Panc1 (cell line): ENCODE measurements around the gene CA5B. TPM values are rescaled to one million over a fixed set of nuclear protein-coding genes. Genes with fewer than 3 reads are reported as not detected.
A peak's percentile ranks its signal among the peaks of the same experiment; 100 is the strongest.

Source experiments
- ATAC-seq: fragments of 200-7000 bp; cut with Tn5 transposase; 2 replicates; pipeline ENCODE4 v1.9.1; 2020; ENCODE audit warnings: mild to moderate bottlenecking, moderate library complexity
- BruUV-seq: library from RNA; stranded (reverse); fragments of 400-500 nt; replicated peaks from 2 replicates; lab custom pipeline; 2021; lab: Mats Ljungman, UMichigan
- CTCF ChIA-PET: fragments of 300-600 bp; sonication (Branson Sonifier 250); formaldehyde crosslinking; loops from one replicate; lab custom pipeline; 2022; ENCODE audit warnings: antibody characterized with exemption; lab: Charles Lee
- POLR2A ChIA-PET: fragments of 300-600 bp; sonication (Branson Sonifier 250); formaldehyde crosslinking; loops from one replicate; lab custom pipeline; 2022; ENCODE audit warnings: antibody characterized with exemption; lab: Charles Lee
- DNase-seq: peaks from one replicate; pipeline ENCODE4 v3.0.0-alpha.2; 2010; ENCODE audit warnings: low read depth, low spot score
- H3K27ac ChIP-seq: 2 replicates; pipeline ENCODE4 v1.5.1; 2011; ENCODE audit warnings: mild to moderate bottlenecking, low read length, inconsistent platforms
- H3K27me3 ChIP-seq: fragments of 200-500 bp; sonication (Bioruptor generic); 2 replicates; pipeline ENCODE4 v1.6.0; 2014; ENCODE audit warnings: low read length, inconsistent platforms; ENCODE audit not compliant: control insufficient read depth, insufficient read depth
- H3K36me3 ChIP-seq: fragments of 200-500 bp; sonication (Bioruptor generic); 2 replicates; pipeline ENCODE4 v1.5.1; 2014; ENCODE audit warnings: inconsistent platforms, mild to moderate bottlenecking, low read length, moderate library complexity; ENCODE audit not compliant: control insufficient read depth, insufficient read depth
- H3K4me1 ChIP-seq: 2 replicates; pipeline ENCODE4 v1.5.1; 2011; ENCODE audit warnings: inconsistent platforms, mild to moderate bottlenecking, low read length, moderate library complexity; ENCODE audit not compliant: control insufficient read depth, insufficient read depth
- H3K4me3 ChIP-seq, 2 experiments: 2 replicates each; pipeline ENCODE4 v1.5.1; 2011 to 2012; ENCODE audit warnings: low read depth in 2 of 2, low read length in 2 of 2, mild to moderate bottlenecking in 2 of 2, inconsistent platforms in 1 of 2, moderate library complexity in 1 of 2
- H3K9me3 ChIP-seq: fragments of 200-500 bp; sonication (Bioruptor generic); 2 replicates; pipeline ENCODE4 v1.5.1; 2014; ENCODE audit warnings: low read depth, mild to moderate bottlenecking, inconsistent platforms, low read length, moderate library complexity; ENCODE audit not compliant: control insufficient read depth, insufficient read depth
- SIN3A ChIP-seq: IDR thresholded peaks from 2 replicates; pipeline ENCODE4 v1.6.1; 2012; ENCODE audit warnings: low read depth, mild to moderate bottlenecking, low read length, moderate library complexity, borderline replicate concordance; ENCODE audit not compliant: insufficient read depth
- TCF7L2 ChIP-seq: IDR thresholded peaks from 2 replicates; pipeline ENCODE4 v1.6.1; 2011; ENCODE audit warnings: mild to moderate bottlenecking, low read depth, low read length, inconsistent platforms
- in situ Hi-C: cut with HindIII; loops from 2 replicates; pipeline ENCODE4 v1.10.0; 2016; ENCODE audit warnings: low sequenced_read_pairs, low pct_unique_long_range_greater_than_20kb
- intact Hi-C: fragments of 100-400 bp; cut with micrococcal nuclease; formaldehyde crosslinking; loops from one replicate; pipeline ENCODE4 v1.10.0; 2022; ENCODE audit not compliant: unreplicated experiment
- total RNA-seq: library from RNA; stranded (reverse); gene quantifications from one replicate; pipeline ENCODE4 v1.2.1, GENCODE V29; 2021; ENCODE audit not compliant: unreplicated experiment
- TF ChIP-seq, protein P1 (sequence below), 2 experiments: IDR thresholded peaks; 2 replicates each; pipeline ENCODE4 v1.6.1; 2011 to 2012; ENCODE audit warnings: low read depth in 2 of 2, control low read depth in 1 of 2, low read length in 1 of 2, mild to moderate bottlenecking in 1 of 2, moderate library complexity in 1 of 2; ENCODE audit not compliant: insufficient read depth in 1 of 2
- TF ChIP-seq, protein P2 (sequence below): fragments of 450-650 bp; IDR thresholded peaks from 2 replicates; pipeline ENCODE4 v1.5.1; 2017; ENCODE audit warnings: mild to moderate bottlenecking

The CA5B gene
- total RNA-seq, 1 experiment from 2014 or later = 6.8 TPM

DNA sequence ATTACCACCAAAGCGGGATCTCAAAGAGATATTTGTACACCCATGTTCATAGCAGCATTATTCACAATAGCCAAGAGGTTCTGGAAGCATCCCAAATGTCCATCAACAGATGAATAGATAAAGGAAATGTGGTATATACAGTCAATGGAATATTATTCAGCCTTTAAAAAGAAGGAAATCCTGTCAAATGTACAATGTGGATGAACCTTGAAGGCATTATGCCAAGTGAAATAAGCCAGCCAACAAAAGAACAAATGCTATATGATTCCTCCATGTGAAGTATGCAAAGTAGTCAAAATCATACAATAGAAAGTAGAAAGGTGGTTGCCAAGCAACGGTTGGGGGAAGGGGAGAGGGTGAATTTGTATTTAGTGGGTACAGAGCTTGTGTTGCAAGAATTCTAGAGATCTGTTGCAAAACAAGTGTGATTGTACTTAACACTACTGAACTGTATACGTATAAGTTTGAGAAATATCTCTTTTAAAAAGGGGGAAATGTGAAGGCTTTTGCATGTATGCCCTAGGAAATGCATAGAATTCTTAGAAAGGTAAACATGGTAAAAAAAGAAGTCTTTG, 47.2 kb downstream of the CA5B start:
- no peak for ATAC-seq
- Histone ChIP-seq H3K27ac (no peak overlapping the region), H3K4me1 (no peaks in the 10 kb centered on the region), H3K36me3 (no peaks in the 10 kb centered on the region), H3K9me3 (no peaks in the 10 kb centered on the region), H3K4me3 (no peak overlapping the region), H3K27me3 (no peaks in the 10 kb centered on the region)
- BruUV-seq = TSS peak; percentile 64
- TF ChIP-seq, protein P1, sequence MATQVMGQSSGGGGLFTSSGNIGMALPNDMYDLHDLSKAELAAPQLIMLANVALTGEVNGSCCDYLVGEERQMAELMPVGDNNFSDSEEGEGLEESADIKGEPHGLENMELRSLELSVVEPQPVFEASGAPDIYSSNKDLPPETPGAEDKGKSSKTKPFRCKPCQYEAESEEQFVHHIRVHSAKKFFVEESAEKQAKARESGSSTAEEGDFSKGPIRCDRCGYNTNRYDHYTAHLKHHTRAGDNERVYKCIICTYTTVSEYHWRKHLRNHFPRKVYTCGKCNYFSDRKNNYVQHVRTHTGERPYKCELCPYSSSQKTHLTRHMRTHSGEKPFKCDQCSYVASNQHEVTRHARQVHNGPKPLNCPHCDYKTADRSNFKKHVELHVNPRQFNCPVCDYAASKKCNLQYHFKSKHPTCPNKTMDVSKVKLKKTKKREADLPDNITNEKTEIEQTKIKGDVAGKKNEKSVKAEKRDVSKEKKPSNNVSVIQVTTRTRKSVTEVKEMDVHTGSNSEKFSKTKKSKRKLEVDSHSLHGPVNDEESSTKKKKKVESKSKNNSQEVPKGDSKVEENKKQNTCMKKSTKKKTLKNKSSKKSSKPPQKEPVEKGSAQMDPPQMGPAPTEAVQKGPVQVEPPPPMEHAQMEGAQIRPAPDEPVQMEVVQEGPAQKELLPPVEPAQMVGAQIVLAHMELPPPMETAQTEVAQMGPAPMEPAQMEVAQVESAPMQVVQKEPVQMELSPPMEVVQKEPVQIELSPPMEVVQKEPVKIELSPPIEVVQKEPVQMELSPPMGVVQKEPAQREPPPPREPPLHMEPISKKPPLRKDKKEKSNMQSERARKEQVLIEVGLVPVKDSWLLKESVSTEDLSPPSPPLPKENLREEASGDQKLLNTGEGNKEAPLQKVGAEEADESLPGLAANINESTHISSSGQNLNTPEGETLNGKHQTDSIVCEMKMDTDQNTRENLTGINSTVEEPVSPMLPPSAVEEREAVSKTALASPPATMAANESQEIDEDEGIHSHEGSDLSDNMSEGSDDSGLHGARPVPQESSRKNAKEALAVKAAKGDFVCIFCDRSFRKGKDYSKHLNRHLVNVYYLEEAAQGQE (IDR thresholded peaks at IDR 0.05; ENCODE audit: insufficient read depth in 1 of 2, low read depth in 2 of 2, low read length in 1 of 2) = no peak
- TF ChIP-seq, protein P2, sequence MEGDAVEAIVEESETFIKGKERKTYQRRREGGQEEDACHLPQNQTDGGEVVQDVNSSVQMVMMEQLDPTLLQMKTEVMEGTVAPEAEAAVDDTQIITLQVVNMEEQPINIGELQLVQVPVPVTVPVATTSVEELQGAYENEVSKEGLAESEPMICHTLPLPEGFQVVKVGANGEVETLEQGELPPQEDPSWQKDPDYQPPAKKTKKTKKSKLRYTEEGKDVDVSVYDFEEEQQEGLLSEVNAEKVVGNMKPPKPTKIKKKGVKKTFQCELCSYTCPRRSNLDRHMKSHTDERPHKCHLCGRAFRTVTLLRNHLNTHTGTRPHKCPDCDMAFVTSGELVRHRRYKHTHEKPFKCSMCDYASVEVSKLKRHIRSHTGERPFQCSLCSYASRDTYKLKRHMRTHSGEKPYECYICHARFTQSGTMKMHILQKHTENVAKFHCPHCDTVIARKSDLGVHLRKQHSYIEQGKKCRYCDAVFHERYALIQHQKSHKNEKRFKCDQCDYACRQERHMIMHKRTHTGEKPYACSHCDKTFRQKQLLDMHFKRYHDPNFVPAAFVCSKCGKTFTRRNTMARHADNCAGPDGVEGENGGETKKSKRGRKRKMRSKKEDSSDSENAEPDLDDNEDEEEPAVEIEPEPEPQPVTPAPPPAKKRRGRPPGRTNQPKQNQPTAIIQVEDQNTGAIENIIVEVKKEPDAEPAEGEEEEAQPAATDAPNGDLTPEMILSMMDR = no peak
- no peak for TF ChIP-seq TCF7L2
- ChIA-PET POLR2A (no interaction called here), CTCF (no interaction called here)
- DNase-seq = no peak
- in situ Hi-C loops (no loop called here), intact Hi-C loops (no loop called here)

DNA sequence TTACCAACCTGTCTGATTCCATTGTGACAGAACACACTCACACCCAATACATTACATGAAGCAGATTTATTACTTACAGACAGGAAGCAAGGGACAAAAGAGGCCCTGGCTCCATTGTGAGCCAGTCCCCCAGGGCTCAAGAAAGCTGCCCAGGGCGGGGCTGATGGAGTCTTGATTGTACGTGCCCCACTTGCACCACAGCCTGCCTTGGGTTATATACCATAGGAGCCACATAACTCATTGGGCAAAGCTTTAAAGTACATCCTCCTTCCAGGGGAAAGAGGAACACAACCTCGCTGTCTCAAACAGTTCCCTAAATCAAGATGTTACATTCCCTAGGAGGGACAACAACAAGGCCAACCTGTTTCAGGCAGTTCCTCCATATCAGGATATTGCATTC, 48.8 kb downstream of the CA5B start:
- ATAC-seq = no peak
- intact Hi-C loops = no loop called here
- H3K36me3 ChIP-seq = no peaks in the 10 kb centered on the region
- H3K27ac ChIP-seq = no peak overlapping the region
- no peaks in the 10 kb centered on the region for H3K4me1 ChIP-seq
- in situ Hi-C loops = no loop called here
- no peaks in the 10 kb centered on the region for H3K9me3 ChIP-seq
- no peak overlapping the region for H3K4me3 ChIP-seq
- DNase-seq = no peak
- ChIA-PET CTCF (no interaction called here), POLR2A (no interaction called here)
- no peak for TF ChIP-seq SIN3A
- TF ChIP-seq, protein P1 (IDR thresholded peaks at IDR 0.05; ENCODE audit: insufficient read depth in 1 of 2, low read depth in 2 of 2, low read length in 1 of 2) = no peak
- TF ChIP-seq, protein P2 = no peak
- no TSS peak for BruUV-seq
- H3K27me3 ChIP-seq = no peaks in the 10 kb centered on the region
